HEK293 (cell line): ENCODE data around the gene RMC1.

Experiments used
- CTCF ChIA-PET: fragments of 350-600 bp; formaldehyde crosslinking; extraction: SDS; loops from one replicate; lab custom pipeline; 2021; ENCODE audit warnings: antibody characterized with exemption; lab: Yijun Ruan, JAX
- POLR2A ChIA-PET: fragments of 300-600 bp; formaldehyde crosslinking; extraction: SDS; loops from one replicate; lab custom pipeline; 2020; ENCODE audit warnings: antibody characterized with exemption, inconsistent platforms; lab: Yijun Ruan, JAX
- H3K27ac ChIP-seq: fragments of 200-500 bp; sonication (Bioruptor generic); 2 replicates; pipeline ENCODE4 v1.5.1; 2014; ENCODE audit warnings: low read depth, low read length, control low read depth, inconsistent platforms; ENCODE audit errors: extremely low read depth
- H3K36me3 ChIP-seq, 2 experiments: fragments of 200-500 bp in 1 of 2; sonication (Bioruptor generic) in 1 of 2; 1 replicate in 1 of 2; 2 replicates in 1 of 2; pipeline ENCODE4 v1.5.1; 2014 to 2017; ENCODE audit warnings: inconsistent platforms in 2 of 2, low read length in 2 of 2; ENCODE audit not compliant: control insufficient read depth in 2 of 2, insufficient read depth in 1 of 2
- H3K4me1 ChIP-seq: fragments of 200-500 bp; sonication (Bioruptor generic); 2 replicates; pipeline ENCODE4 v1.5.1; 2014; ENCODE audit warnings: mild to moderate bottlenecking, low read length, inconsistent platforms; ENCODE audit not compliant: control insufficient read depth, insufficient read depth
- H3K4me3 ChIP-seq: 2 replicates; pipeline ENCODE4 v1.5.1; 2011; ENCODE audit warnings: low read depth, mild to moderate bottlenecking, control low read depth, low read length, moderate library complexity
- H3K9me3 ChIP-seq: fragments of 200-500 bp; sonication (Bioruptor generic); 2 replicates; pipeline ENCODE4 v1.5.1; 2014; ENCODE audit warnings: low read depth, low read length, inconsistent platforms; ENCODE audit not compliant: control insufficient read depth, insufficient read depth
- KLF10 ChIP-seq: fragments of 450-650 bp; IDR thresholded peaks from 2 replicates; pipeline ENCODE4 v1.5.1; 2018; ENCODE audit warnings: missing biosample characterization, mild to moderate bottlenecking, missing genetic modification characterization
- SALL2 ChIP-seq: fragments of 450-650 bp; formaldehyde crosslinking; IDR thresholded peaks from 2 replicates; pipeline ENCODE4 v1.5.0; 2017; ENCODE audit warnings: missing biosample characterization, mild to moderate bottlenecking, missing genetic modification characterization, borderline replicate concordance
- ZNF16 ChIP-seq: fragments of 450-650 bp; formaldehyde crosslinking; IDR thresholded peaks from 2 replicates; pipeline ENCODE4 v1.5.1; 2016; ENCODE audit warnings: low read depth, missing biosample characterization, missing genetic modification characterization
- ZNF211 ChIP-seq: fragments of 450-650 bp; formaldehyde crosslinking; IDR thresholded peaks from 2 replicates; pipeline ENCODE4 v1.5.1; 2016; ENCODE audit warnings: low read depth, missing biosample characterization, missing genetic modification characterization
- ZNF24 ChIP-seq: fragments of 450-650 bp; formaldehyde crosslinking; IDR thresholded peaks from 2 replicates; pipeline ENCODE4 v1.5.1; 2016; ENCODE audit warnings: missing biosample characterization, missing genetic modification characterization
- ZNF274 ChIP-seq, 2 experiments: fragments of 200-500 bp in 1 of 2; fragments of 450-650 bp in 1 of 2; sonication (Bioruptor generic) in 1 of 2; formaldehyde crosslinking in 1 of 2; IDR thresholded peaks; 2 replicates each; pipeline versions ENCODE4 v1.5.1 to v1.6.1; 2014 to 2016; ENCODE audit warnings: borderline replicate concordance in 1 of 2, inconsistent platforms in 1 of 2, low read length in 1 of 2, missing biosample characterization in 1 of 2, missing genetic modification characterization in 1 of 2
- ZNF354C ChIP-seq: fragments of 450-650 bp; formaldehyde crosslinking; IDR thresholded peaks from 2 replicates; pipeline ENCODE4 v1.5.1; 2016; ENCODE audit warnings: missing biosample characterization, missing genetic modification characterization, low read depth, borderline replicate concordance
- ZNF426 ChIP-seq: fragments of 450-650 bp; formaldehyde crosslinking; IDR thresholded peaks from 2 replicates; pipeline ENCODE4 v1.5.1; 2017; ENCODE audit warnings: missing biosample characterization, missing genetic modification characterization, mild to moderate bottlenecking, inconsistent platforms, moderate library complexity
- ZNF510 ChIP-seq: fragments of 450-650 bp; formaldehyde crosslinking; IDR thresholded peaks from 2 replicates; pipeline ENCODE4 v1.5.1; 2018; ENCODE audit warnings: mild to moderate bottlenecking, missing genetic modification characterization, missing biosample characterization; ENCODE audit not compliant: insufficient replicate concordance
- ZNF596 ChIP-seq: fragments of 450-650 bp; IDR thresholded peaks from 2 replicates; pipeline ENCODE4 v1.5.0; 2018; ENCODE audit warnings: missing biosample characterization, mild to moderate bottlenecking, missing genetic modification characterization, moderate library complexity
- ZNF621 ChIP-seq: fragments of 450-650 bp; formaldehyde crosslinking; IDR thresholded peaks from 2 replicates; pipeline ENCODE4 v1.5.1; 2017; ENCODE audit warnings: missing biosample characterization, missing genetic modification characterization
- ZNF624 ChIP-seq: fragments of 450-650 bp; formaldehyde crosslinking; IDR thresholded peaks from 2 replicates; pipeline ENCODE4 v1.5.1; 2017; ENCODE audit warnings: missing biosample characterization, missing genetic modification characterization
- ZNF747 ChIP-seq: fragments of 450-650 bp; formaldehyde crosslinking; IDR thresholded peaks from 2 replicates; pipeline ENCODE4 v1.5.1; 2016; ENCODE audit warnings: missing biosample characterization, missing genetic modification characterization
- TF ChIP-seq, protein P1 (sequence below): fragments of 450-650 bp; formaldehyde crosslinking; IDR thresholded peaks from 2 replicates; pipeline ENCODE4 v1.5.1; 2016; ENCODE audit warnings: missing biosample characterization, missing genetic modification characterization
- TF ChIP-seq, protein P2 (sequence below): fragments of 450-650 bp; formaldehyde crosslinking; IDR thresholded peaks from 2 replicates; pipeline ENCODE4 v1.5.1; 2016; ENCODE audit warnings: missing biosample characterization, missing genetic modification characterization
- TF ChIP-seq, protein P3 (sequence below): fragments of 450-650 bp; IDR thresholded peaks from 2 replicates; pipeline ENCODE4 v1.5.1; 2018; ENCODE audit warnings: missing biosample characterization, missing genetic modification characterization
- TF ChIP-seq, protein P4 (sequence below): fragments of 450-650 bp; formaldehyde crosslinking; IDR thresholded peaks from 2 replicates; pipeline ENCODE4 v1.5.1; 2016; ENCODE audit warnings: missing biosample characterization, missing genetic modification characterization
- TF ChIP-seq, protein P5 (sequence below): fragments of 450-650 bp; formaldehyde crosslinking; IDR thresholded peaks from 2 replicates; pipeline ENCODE4 v1.5.1; 2016; ENCODE audit warnings: missing biosample characterization, missing genetic modification characterization
- TF ChIP-seq, protein P6 (sequence below): fragments of 450-650 bp; formaldehyde crosslinking; IDR thresholded peaks from 2 replicates; pipeline ENCODE4 v1.5.1; 2017; ENCODE audit warnings: missing biosample characterization, mild to moderate bottlenecking, missing genetic modification characterization, moderate library complexity

Gene RMC1

DNA sequence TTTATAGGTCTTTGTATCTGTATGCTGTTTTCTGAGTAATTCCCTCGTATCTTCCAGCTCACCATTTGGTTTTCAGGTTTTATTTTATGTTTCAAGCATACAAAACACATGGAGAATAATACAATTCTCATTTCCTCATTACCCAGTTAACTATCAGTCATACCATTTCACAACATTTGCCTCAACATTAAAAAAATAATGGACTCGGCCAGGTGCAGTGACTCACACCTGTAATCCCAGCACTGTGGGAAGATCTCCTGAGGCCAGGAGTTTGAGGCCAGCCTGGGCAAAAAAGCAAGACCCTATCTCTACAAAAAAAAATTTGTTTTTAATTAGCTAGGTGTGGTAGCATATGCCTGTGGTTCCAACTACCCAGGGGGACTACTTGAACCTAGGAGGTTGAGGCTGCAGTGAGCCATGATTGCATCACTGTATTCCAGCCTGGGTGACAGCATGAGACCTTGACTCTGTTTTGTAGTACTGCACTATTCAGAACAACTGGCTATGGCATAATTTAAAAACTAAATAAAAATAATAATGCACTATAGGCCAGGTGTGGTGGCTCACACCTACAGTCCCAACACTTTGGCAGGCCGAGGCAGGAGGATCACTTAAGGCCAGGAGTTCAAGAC, 62.7 kb downstream of the RMC1 start (continued):
- TF ChIP-seq ZNF596: no peak

DNA sequence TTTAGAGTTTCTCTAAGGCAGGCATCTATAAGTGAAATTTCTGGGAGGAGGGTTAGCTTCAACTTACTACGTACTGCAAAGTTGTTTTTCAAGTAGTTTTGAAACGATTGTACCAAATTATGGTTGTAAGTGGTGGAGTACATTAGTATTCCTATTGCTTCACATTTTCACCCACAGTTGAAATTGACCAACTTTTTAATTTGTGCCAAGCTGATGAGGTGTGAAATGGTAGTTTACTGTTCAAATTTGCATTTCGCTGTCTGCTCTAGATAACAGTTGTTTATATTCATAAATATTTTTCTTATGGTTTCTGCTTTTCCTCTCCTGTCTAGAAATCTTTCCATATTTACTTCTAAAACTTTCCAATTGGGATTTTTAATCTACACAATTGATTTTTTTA, 64.4 kb downstream of the RMC1 start:
- peaks cover 38 to 78% of the 10 kb centered on the region in 2 experiments for H3K36me3 ChIP-seq
- ChIA-PET POLR2A (no interaction called here), CTCF (no interaction called here)
- H3K9me3 ChIP-seq: no peaks in the 10 kb centered on the region
- no peak overlapping the region for H3K4me3 ChIP-seq
- H3K27ac ChIP-seq: no peak overlapping the region
- no peaks in the 10 kb centered on the region for H3K4me1 ChIP-seq
- no peak for TF ChIP-seq ZNF24 (tag by site-specific recombination)
- no peak for TF ChIP-seq ZNF747
- TF ChIP-seq ZNF211 (tag by site-specific recombination): no peak
- TF ChIP-seq, protein P1, sequence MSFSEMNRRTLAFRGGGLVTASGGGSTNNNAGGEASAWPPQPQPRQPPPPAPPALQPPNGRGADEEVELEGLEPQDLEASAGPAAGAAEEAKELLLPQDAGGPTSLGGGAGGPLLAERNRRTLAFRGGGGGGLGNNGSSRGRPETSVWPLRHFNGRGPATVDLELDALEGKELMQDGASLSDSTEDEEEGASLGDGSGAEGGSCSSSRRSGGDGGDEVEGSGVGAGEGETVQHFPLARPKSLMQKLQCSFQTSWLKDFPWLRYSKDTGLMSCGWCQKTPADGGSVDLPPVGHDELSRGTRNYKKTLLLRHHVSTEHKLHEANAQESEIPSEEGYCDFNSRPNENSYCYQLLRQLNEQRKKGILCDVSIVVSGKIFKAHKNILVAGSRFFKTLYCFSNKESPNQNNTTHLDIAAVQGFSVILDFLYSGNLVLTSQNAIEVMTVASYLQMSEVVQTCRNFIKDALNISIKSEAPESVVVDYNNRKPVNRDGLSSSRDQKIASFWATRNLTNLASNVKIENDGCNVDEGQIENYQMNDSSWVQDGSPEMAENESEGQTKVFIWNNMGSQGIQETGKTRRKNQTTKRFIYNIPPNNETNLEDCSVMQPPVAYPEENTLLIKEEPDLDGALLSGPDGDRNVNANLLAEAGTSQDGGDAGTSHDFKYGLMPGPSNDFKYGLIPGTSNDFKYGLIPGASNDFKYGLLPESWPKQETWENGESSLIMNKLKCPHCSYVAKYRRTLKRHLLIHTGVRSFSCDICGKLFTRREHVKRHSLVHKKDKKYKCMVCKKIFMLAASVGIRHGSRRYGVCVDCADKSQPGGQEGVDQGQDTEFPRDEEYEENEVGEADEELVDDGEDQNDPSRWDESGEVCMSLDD (tag by site-specific recombination): no peak
- no peak for TF ChIP-seq ZNF274 (IDR thresholded peaks at IDR 0.05; ENCODE audit: low read length)
- no peak for TF ChIP-seq ZNF274 (tag by site-specific recombination; IDR thresholded peaks at IDR 0.05; ENCODE audit: borderline replicate concordance)
- TF ChIP-seq ZNF426 (tag by site-specific recombination): no peak
- TF ChIP-seq, protein P2, sequence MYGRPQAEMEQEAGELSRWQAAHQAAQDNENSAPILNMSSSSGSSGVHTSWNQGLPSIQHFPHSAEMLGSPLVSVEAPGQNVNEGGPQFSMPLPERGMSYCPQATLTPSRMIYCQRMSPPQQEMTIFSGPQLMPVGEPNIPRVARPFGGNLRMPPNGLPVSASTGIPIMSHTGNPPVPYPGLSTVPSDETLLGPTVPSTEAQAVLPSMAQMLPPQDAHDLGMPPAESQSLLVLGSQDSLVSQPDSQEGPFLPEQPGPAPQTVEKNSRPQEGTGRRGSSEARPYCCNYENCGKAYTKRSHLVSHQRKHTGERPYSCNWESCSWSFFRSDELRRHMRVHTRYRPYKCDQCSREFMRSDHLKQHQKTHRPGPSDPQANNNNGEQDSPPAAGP: no peak
- TF ChIP-seq KLF10 (tag by site-specific recombination): no peak
- no peak for TF ChIP-seq ZNF624 (tag by site-specific recombination)
- no peak for TF ChIP-seq ZNF510
- TF ChIP-seq, protein P3, sequence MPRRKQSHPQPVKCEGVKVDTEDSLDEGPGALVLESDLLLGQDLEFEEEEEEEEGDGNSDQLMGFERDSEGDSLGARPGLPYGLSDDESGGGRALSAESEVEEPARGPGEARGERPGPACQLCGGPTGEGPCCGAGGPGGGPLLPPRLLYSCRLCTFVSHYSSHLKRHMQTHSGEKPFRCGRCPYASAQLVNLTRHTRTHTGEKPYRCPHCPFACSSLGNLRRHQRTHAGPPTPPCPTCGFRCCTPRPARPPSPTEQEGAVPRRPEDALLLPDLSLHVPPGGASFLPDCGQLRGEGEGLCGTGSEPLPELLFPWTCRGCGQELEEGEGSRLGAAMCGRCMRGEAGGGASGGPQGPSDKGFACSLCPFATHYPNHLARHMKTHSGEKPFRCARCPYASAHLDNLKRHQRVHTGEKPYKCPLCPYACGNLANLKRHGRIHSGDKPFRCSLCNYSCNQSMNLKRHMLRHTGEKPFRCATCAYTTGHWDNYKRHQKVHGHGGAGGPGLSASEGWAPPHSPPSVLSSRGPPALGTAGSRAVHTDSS (tag by site-specific recombination): no peak
- no peak for TF ChIP-seq ZNF16 (tag by site-specific recombination)
- TF ChIP-seq, protein P4, sequence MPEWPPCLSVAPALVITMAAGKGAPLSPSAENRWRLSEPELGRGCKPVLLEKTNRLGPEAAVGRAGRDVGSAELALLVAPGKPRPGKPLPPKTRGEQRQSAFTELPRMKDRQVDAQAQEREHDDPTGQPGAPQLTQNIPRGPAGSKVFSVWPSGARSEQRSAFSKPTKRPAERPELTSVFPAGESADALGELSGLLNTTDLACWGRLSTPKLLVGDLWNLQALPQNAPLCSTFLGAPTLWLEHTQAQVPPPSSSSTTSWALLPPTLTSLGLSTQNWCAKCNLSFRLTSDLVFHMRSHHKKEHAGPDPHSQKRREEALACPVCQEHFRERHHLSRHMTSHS (tag by site-specific recombination): no peak
- TF ChIP-seq, protein P5, sequence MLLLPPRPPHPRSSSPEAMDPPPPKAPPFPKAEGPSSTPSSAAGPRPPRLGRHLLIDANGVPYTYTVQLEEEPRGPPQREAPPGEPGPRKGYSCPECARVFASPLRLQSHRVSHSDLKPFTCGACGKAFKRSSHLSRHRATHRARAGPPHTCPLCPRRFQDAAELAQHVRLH (tag by site-specific recombination): no peak
- no peak for TF ChIP-seq ZNF354C (tag by site-specific recombination)
- TF ChIP-seq ZNF621: no peak
- TF ChIP-seq, protein P6, sequence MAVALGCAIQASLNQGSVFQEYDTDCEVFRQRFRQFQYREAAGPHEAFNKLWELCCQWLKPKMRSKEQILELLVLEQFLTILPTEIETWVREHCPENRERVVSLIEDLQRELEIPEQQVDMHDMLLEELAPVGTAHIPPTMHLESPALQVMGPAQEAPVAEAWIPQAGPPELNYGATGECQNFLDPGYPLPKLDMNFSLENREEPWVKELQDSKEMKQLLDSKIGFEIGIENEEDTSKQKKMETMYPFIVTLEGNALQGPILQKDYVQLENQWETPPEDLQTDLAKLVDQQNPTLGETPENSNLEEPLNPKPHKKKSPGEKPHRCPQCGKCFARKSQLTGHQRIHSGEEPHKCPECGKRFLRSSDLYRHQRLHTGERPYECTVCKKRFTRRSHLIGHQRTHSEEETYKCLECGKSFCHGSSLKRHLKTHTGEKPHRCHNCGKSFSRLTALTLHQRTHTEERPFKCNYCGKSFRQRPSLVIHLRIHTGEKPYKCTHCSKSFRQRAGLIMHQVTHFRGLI (tag by site-specific recombination): no peak
- no peak for TF ChIP-seq SALL2 (tag by site-specific recombination)
